ENCODE data around the gene FFAR1.
"Not testable (repeated sequence)": the region's sequence is repeated elsewhere in the genome, so short reads cannot be mapped to it uniquely, and the experiment has no call there.

Gene FFAR1

GRCh38 chr19:35377656-35378055 lies 30.0 kb downstream of the FFAR1 start:
- Mint-ChIP-seq H3K9me3 (ENCODE audit: low read depth) (no peaks in the 10 kb centered on the region), H3K27ac (no peak overlapping the region), H3K36me3 (no peaks in the 10 kb centered on the region), H3K4me3 (no peak overlapping the region), H3K4me1 (ENCODE audit: low read depth) (peaks cover 2% of the 10 kb centered on the region), H3K27me3 (peaks cover 4% of the 10 kb centered on the region)

- Mint-ChIP-seq H3K9me3 (ENCODE audit: low read depth) (no peaks in the 10 kb centered on the region), H3K4me3 (no peak overlapping the region), H3K4me1 (ENCODE audit: low read depth) (peaks cover 2% of the 10 kb centered on the region), H3K27me3 (peaks cover 4% of the 10 kb centered on the region), H3K36me3 (no peaks in the 10 kb centered on the region), H3K27ac (no peak overlapping the region)
Measured at GRCh38 chr19:35378356-35378755, 30.7 kb downstream of the FFAR1 start.

- not testable (repeated sequence) for H3K27ac Mint-ChIP-seq; H3K4me1 Mint-ChIP-seq (ENCODE audit: low read depth); H3K36me3 Mint-ChIP-seq; H3K9me3 Mint-ChIP-seq (ENCODE audit: low read depth); H3K4me3 Mint-ChIP-seq; H3K27me3 Mint-ChIP-seq
Measured at GRCh38 chr19:35379545-35379944, 31.8 kb downstream of the FFAR1 start.

- Mint-ChIP-seq H3K36me3 (peaks cover 2% of the 10 kb centered on the region), H3K4me3 (no peak overlapping the region), H3K9me3 (ENCODE audit: low read depth) (no peaks in the 10 kb centered on the region), H3K27ac (no peak overlapping the region), H3K27me3 (peaks cover 4% of the 10 kb centered on the region), H3K4me1 (ENCODE audit: low read depth) (peaks cover 2% of the 10 kb centered on the region)
Measured at GRCh38 chr19:35379992-35380391, 32.3 kb downstream of the FFAR1 start.

GRCh38 chr19:35380450-35381124 lies 32.9 kb downstream of the FFAR1 start:
- H3K4me3 Mint-ChIP-seq: no peak overlapping the region
- H3K27ac Mint-ChIP-seq: no peak overlapping the region
- no peaks in the 10 kb centered on the region for H3K9me3 Mint-ChIP-seq (ENCODE audit: low read depth)
- H3K27me3 Mint-ChIP-seq: peaks cover 4% of the 10 kb centered on the region
- H3K36me3 Mint-ChIP-seq: peaks cover 2% of the 10 kb centered on the region
- peaks cover 2% of the 10 kb centered on the region for H3K4me1 Mint-ChIP-seq (ENCODE audit: low read depth)

GRCh38 chr19:35381318-35381717 lies 33.6 kb downstream of the FFAR1 start:
- Mint-ChIP-seq H3K27ac (no peak overlapping the region), H3K36me3 (peaks cover 3% of the 10 kb centered on the region), H3K4me3 (no peak overlapping the region), H3K27me3 (peaks cover 4% of the 10 kb centered on the region), H3K9me3 (ENCODE audit: low read depth) (no peaks in the 10 kb centered on the region), H3K4me1 (ENCODE audit: low read depth) (peaks cover 2% of the 10 kb centered on the region)

GRCh38 chr19:35381926-35382325 lies 34.2 kb downstream of the FFAR1 start:
- Mint-ChIP-seq H3K36me3 (peaks cover 5% of the 10 kb centered on the region), H3K27me3 (peaks cover 4% of the 10 kb centered on the region)

GRCh38 chr19:35383536-35383935 lies 35.8 kb downstream of the FFAR1 start:
- Mint-ChIP-seq H3K4me1 (ENCODE audit: low read depth) (no peaks in the 10 kb centered on the region), H3K36me3 (peaks cover 5% of the 10 kb centered on the region), H3K9me3 (ENCODE audit: low read depth) (no peaks in the 10 kb centered on the region), H3K4me3 (no peak overlapping the region), H3K27ac (no peak overlapping the region), H3K27me3 (peaks cover 4% of the 10 kb centered on the region)

More at GRCh38 chr19:35381926-35382325, 34.2 kb downstream of the FFAR1 start:
- peaks cover under 1% of the 10 kb centered on the region for H3K4me1 Mint-ChIP-seq (ENCODE audit: low read depth)
- H3K27ac Mint-ChIP-seq: no peak overlapping the region
- no peak overlapping the region for H3K4me3 Mint-ChIP-seq
- no peaks in the 10 kb centered on the region for H3K9me3 Mint-ChIP-seq (ENCODE audit: low read depth)

GRCh38 chr19:35388277-35389054 lies 40.8 kb downstream of the FFAR1 start:
- H3K9me3 Mint-ChIP-seq (ENCODE audit: low read depth): no peaks in the 10 kb centered on the region
- no peak overlapping the region for H3K27ac Mint-ChIP-seq
- no peak overlapping the region for H3K4me3 Mint-ChIP-seq
- H3K36me3 Mint-ChIP-seq: peaks cover 5% of the 10 kb centered on the region
- H3K4me1 Mint-ChIP-seq (ENCODE audit: low read depth): no peaks in the 10 kb centered on the region
- H3K27me3 Mint-ChIP-seq: no peaks in the 10 kb centered on the region

- Mint-ChIP-seq H3K4me1 (ENCODE audit: low read depth) (peaks cover 2% of the 10 kb centered on the region), H3K9me3 (ENCODE audit: low read depth) (no peaks in the 10 kb centered on the region), H3K36me3 (peaks cover 5% of the 10 kb centered on the region), H3K4me3 (no peak overlapping the region), H3K27ac (no peak overlapping the region), H3K27me3 (no peaks in the 10 kb centered on the region)
Measured at GRCh38 chr19:35389192-35389861, 41.6 kb downstream of the FFAR1 start.

- peaks cover 2% of the 10 kb centered on the region for H3K4me1 Mint-ChIP-seq (ENCODE audit: low read depth)
- H3K27ac Mint-ChIP-seq: no peak overlapping the region
- no peaks in the 10 kb centered on the region for H3K9me3 Mint-ChIP-seq (ENCODE audit: low read depth)
- H3K27me3 Mint-ChIP-seq: no peaks in the 10 kb centered on the region
- H3K36me3 Mint-ChIP-seq: no peaks in the 10 kb centered on the region
- H3K4me3 Mint-ChIP-seq: no peak overlapping the region
Measured at GRCh38 chr19:35392742-35393715, 45.3 kb downstream of the FFAR1 start.

- H3K4me1 Mint-ChIP-seq (ENCODE audit: low read depth): peaks cover 2% of the 10 kb centered on the region
Measured at GRCh38 chr19:35395382-35396199, 47.9 kb downstream of the FFAR1 start.

GRCh38 chr19:35396240-35396885 lies 48.7 kb downstream of the FFAR1 start:
- no peak overlapping the region for H3K27ac Mint-ChIP-seq
- peaks cover 2% of the 10 kb centered on the region for H3K27me3 Mint-ChIP-seq
- no peaks in the 10 kb centered on the region for H3K9me3 Mint-ChIP-seq (ENCODE audit: low read depth)
- H3K4me3 Mint-ChIP-seq: no peak overlapping the region
- peaks cover 2% of the 10 kb centered on the region for H3K4me1 Mint-ChIP-seq (ENCODE audit: low read depth)
- no peaks in the 10 kb centered on the region for H3K36me3 Mint-ChIP-seq

More at GRCh38 chr19:35395382-35396199, 47.9 kb downstream of the FFAR1 start:
- Mint-ChIP-seq H3K36me3 (no peaks in the 10 kb centered on the region), H3K27me3 (peaks cover 2% of the 10 kb centered on the region), H3K9me3 (ENCODE audit: low read depth) (no peaks in the 10 kb centered on the region), H3K27ac (no peak overlapping the region), H3K4me3 (no peak overlapping the region)
